Trophoblast cell (in vitro differentiated cells and primary cell): ENCODE results near the gene USP16.

Source experiments
- DNase-seq, 2 donors: peaks; one replicate each; pipeline ENCODE4 v3.0.0-alpha.2; 2016
- H2AFZ ChIP-seq: 2 replicates; pipeline ENCODE4 v1.6.1; 2013; ENCODE audit warnings: low read length, moderate library complexity, mild to moderate bottlenecking; ENCODE audit not compliant: insufficient read depth, poor library complexity
- H2AK5ac ChIP-seq: 2 replicates; pipeline ENCODE4 v1.6.1; 2013; ENCODE audit warnings: mild to moderate bottlenecking, low read length
- H2BK120ac ChIP-seq: 2 replicates; pipeline ENCODE4 v1.6.1; 2013; ENCODE audit warnings: low read length, mild to moderate bottlenecking, moderate library complexity; ENCODE audit not compliant: insufficient read depth, poor library complexity
- H2BK12ac ChIP-seq: 2 replicates; pipeline ENCODE4 v1.6.1; 2013; ENCODE audit warnings: mild to moderate bottlenecking, low read length, moderate library complexity
- H2BK5ac ChIP-seq: 2 replicates; pipeline ENCODE4 v1.6.1; 2013; ENCODE audit warnings: low read length, low read depth, moderate library complexity, mild to moderate bottlenecking; ENCODE audit not compliant: poor library complexity
- H3K14ac ChIP-seq: 2 replicates; pipeline ENCODE4 v1.6.1; 2013; ENCODE audit warnings: mild to moderate bottlenecking, low read length
- H3K18ac ChIP-seq: 2 replicates; pipeline ENCODE4 v1.6.1; 2013; ENCODE audit warnings: mild to moderate bottlenecking, low read length
- H3K23ac ChIP-seq: 2 replicates; pipeline ENCODE4 v1.6.1; 2013; ENCODE audit warnings: low read length
- H3K27ac ChIP-seq: 2 replicates; pipeline ENCODE4 v1.5.1; 2013; ENCODE audit warnings: low read depth, mild to moderate bottlenecking, inconsistent platforms, low read length, moderate library complexity
- H3K27me3 ChIP-seq: 2 replicates; pipeline ENCODE4 v1.6.1; 2013; ENCODE audit warnings: inconsistent platforms, mild to moderate bottlenecking, low read length, moderate library complexity; ENCODE audit not compliant: insufficient read depth
- H3K36me3 ChIP-seq, 2 experiments: 1 replicate in 1 of 2; 2 replicates in 1 of 2; pipeline ENCODE4 v1.6.1; 2013; ENCODE audit warnings: low read length in 2 of 2, mild to moderate bottlenecking in 2 of 2, moderate library complexity in 1 of 2; ENCODE audit not compliant: insufficient read depth in 2 of 2, control insufficient read depth in 1 of 2
- H3K4ac ChIP-seq: 2 replicates; pipeline ENCODE4 v1.6.1; 2013; ENCODE audit warnings: low read depth, mild to moderate bottlenecking, low read length, moderate library complexity
- H3K4me1 ChIP-seq, 2 experiments: 1 replicate in 1 of 2; 2 replicates in 1 of 2; pipeline ENCODE4 v1.6.1; 2013; ENCODE audit warnings: low read length in 2 of 2, mild to moderate bottlenecking in 2 of 2, moderate library complexity in 1 of 2; ENCODE audit not compliant: insufficient read depth in 2 of 2, control insufficient read depth in 1 of 2
- H3K4me2 ChIP-seq: 2 replicates; pipeline ENCODE4 v1.6.1; 2013; ENCODE audit warnings: inconsistent platforms, mild to moderate bottlenecking, low read length, moderate library complexity
- H3K4me3 ChIP-seq: 2 replicates; pipeline ENCODE4 v1.5.1; 2013; ENCODE audit warnings: mild to moderate bottlenecking, low read depth, low read length, inconsistent platforms
- H3K79me1 ChIP-seq: one replicate; pipeline ENCODE4 v1.6.1; 2013; ENCODE audit warnings: low read length
- H3K79me2 ChIP-seq: 2 replicates; pipeline ENCODE4 v1.6.1; 2013; ENCODE audit warnings: low read length, mild to moderate bottlenecking; ENCODE audit not compliant: control insufficient read depth, insufficient read depth, poor library complexity
- H3K9ac ChIP-seq: 2 replicates; pipeline ENCODE4 v1.6.1; 2013; ENCODE audit warnings: mild to moderate bottlenecking, low read length
- H3K9me3 ChIP-seq: 2 replicates; pipeline ENCODE4 v1.6.1; 2013; ENCODE audit warnings: low read depth, mild to moderate bottlenecking, control low read depth, inconsistent platforms, low read length; ENCODE audit not compliant: insufficient read depth
- H4K12ac ChIP-seq: 2 replicates; pipeline ENCODE4 v1.6.1; 2013; ENCODE audit warnings: low read depth, mild to moderate bottlenecking, low read length, moderate library complexity
- H4K8ac ChIP-seq: 2 replicates; pipeline ENCODE4 v1.6.1; 2013; ENCODE audit warnings: low read depth, mild to moderate bottlenecking, low read length, moderate library complexity
- H4K91ac ChIP-seq: one replicate; pipeline ENCODE4 v1.6.1; 2013; ENCODE audit warnings: low read depth, mild to moderate bottlenecking, low read length, moderate library complexity
- whole genome bisulfite sequencing: extraction: QIAGEN DNeasy Blood & Tissue Kit; methylation state at CpG from one replicate; pipeline ENCODE4 v1.1.7; 2013; ENCODE audit warnings: missing lambda C conversion rate; ENCODE audit not compliant: insufficient read length, insufficient coverage; ENCODE audit errors: extremely low coverage; 5-methylcytosine and 5-hydroxymethylcytosine counted together

The USP16 gene

DNA sequence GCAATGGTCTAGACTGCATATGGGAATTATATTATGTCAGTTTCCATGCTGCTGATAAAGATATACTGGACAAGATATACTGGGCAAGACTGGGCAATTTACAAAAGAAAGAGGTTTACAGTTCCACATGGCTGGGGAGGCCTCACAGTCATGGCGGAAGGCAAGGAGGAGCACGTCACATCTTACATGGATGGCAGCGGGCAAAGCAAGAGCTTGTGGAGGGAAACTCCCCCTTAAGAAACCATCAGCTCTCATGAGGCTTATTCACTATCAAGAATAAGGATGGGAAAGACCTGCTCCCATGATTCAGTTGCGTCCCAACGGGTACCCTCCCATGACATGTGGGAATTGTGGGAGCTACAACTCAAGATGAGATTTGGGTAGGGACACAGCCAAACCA lies 27.8 kb downstream of the USP16 start:
- H3K4ac ChIP-seq = no peak overlapping the region
- no peak overlapping the region for H3K9ac ChIP-seq
- no peak overlapping the region for H2BK120ac ChIP-seq
- H2AK5ac ChIP-seq = no peak overlapping the region
- H3K27ac ChIP-seq = no peak overlapping the region
- no CpG with 5 or more reads among the region's 5 CpGs for WGBS
- H3K4me1 ChIP-seq = no peaks in the 10 kb centered on the region
- no peak for DNase-seq
- peaks cover 12 to 42% of the 10 kb centered on the region in 2 experiments for H3K36me3 ChIP-seq
- H3K79me1 ChIP-seq = no peaks in the 10 kb centered on the region
- no peaks in the 10 kb centered on the region for H3K27me3 ChIP-seq
- H3K9me3 ChIP-seq = peaks cover 3% of the 10 kb centered on the region
- no peak overlapping the region for H4K12ac ChIP-seq
- H4K91ac ChIP-seq = no peak overlapping the region
- no peak overlapping the region for H3K18ac ChIP-seq
- no peak overlapping the region for H3K23ac ChIP-seq
- no peak overlapping the region for H4K8ac ChIP-seq
- no peak overlapping the region for H3K14ac ChIP-seq
- no peak overlapping the region for H3K4me2 ChIP-seq
- no peak overlapping the region for H2BK12ac ChIP-seq
- H2BK5ac ChIP-seq = no peak overlapping the region
- no peak overlapping the region for H3K4me3 ChIP-seq
- H2AFZ ChIP-seq = no peak overlapping the region
- no peaks in the 10 kb centered on the region for H3K79me2 ChIP-seq

DNA sequence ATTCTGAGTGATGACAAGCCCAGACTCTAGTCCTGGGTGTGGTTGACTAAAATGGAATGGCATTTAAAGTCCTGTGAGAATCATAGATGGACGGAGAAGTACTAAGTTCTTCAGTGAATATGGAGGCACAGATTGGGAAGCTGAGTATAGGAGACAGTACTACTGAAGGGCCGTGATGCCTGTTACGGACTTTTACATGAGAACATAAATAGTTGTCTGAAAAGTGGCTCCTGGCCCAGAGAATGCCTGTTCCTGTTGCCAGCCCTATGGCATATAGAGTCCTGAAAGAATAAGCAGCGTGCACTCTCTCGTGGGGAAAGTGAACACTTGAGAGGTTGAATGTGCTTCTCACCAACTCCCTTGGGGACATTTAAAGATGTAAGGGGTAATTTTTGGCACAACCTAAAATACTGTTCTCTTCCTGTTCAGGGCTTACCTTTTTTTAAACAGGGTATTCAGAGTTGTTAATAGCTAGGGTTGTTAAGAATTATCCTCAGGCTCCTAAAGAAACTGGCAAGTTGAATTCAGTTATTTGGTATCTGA lies 28.6 kb downstream of the USP16 start:
- Histone ChIP-seq H3K4me3 (no peak overlapping the region), H2BK120ac (no peak overlapping the region), H3K79me1 (no peaks in the 10 kb centered on the region), H3K79me2 (no peaks in the 10 kb centered on the region), H3K4me2 (no peak overlapping the region), H3K36me3 (peaks cover 17 to 43% of the 10 kb centered on the region in 2 experiments), H3K9me3 (peaks cover 3% of the 10 kb centered on the region), H3K4me1 (no peaks in the 10 kb centered on the region), H4K8ac (no peak overlapping the region), H2BK12ac (no peak overlapping the region), H2AK5ac (no peak overlapping the region), H4K12ac (no peak overlapping the region), H4K91ac (no peak overlapping the region), H3K4ac (no peak overlapping the region), H2BK5ac (no peak overlapping the region), H3K9ac (no peak overlapping the region), H3K18ac (no peak overlapping the region), H3K27me3 (no peaks in the 10 kb centered on the region), H3K23ac (no peak overlapping the region), H3K27ac (no peak overlapping the region), H2AFZ (no peak overlapping the region), H3K14ac (no peak overlapping the region)
- WGBS = no CpG with 5 or more reads among the region's 5 CpGs
- DNase-seq = no peak

DNA sequence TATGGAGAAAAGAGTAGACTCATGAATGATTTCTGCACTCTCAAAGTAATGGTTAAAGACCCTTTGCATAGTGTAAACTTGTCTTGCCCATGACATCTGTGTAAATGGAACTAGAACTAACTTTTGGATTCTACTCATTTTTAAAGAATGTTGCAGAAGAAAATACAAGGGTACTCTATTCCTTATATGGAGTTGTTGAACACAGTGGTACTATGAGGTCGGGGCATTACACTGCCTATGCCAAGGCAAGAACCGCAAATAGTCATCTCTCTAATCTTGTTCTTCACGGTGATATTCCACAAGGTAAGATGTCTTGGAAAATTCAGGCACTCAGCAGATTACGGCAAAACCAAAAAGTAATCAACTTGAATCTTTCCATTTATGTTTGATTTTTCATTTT lies 29.2 kb downstream of the USP16 start:
- Histone ChIP-seq H3K23ac (no peak overlapping the region), H2AK5ac (no peak overlapping the region), H3K36me3 (peaks cover 21 to 46% of the 10 kb centered on the region in 2 experiments), H3K27ac (no peak overlapping the region), H4K91ac (no peak overlapping the region), H3K4me1 (no peaks in the 10 kb centered on the region), H3K4me2 (no peak overlapping the region), H2BK12ac (no peak overlapping the region), H3K14ac (no peak overlapping the region), H3K79me1 (no peaks in the 10 kb centered on the region), H2BK5ac (no peak overlapping the region), H4K8ac (no peak overlapping the region), H3K18ac (no peak overlapping the region), H3K9ac (no peak overlapping the region), H4K12ac (no peak overlapping the region), H3K4ac (no peak overlapping the region), H3K4me3 (no peak overlapping the region), H2AFZ (no peak overlapping the region), H3K27me3 (no peaks in the 10 kb centered on the region), H3K79me2 (no peaks in the 10 kb centered on the region), H2BK120ac (no peak overlapping the region), H3K9me3 (peaks cover 3% of the 10 kb centered on the region)
- no peak for DNase-seq
- no CpG with 5 or more reads among the region's 4 CpGs for WGBS

DNA sequence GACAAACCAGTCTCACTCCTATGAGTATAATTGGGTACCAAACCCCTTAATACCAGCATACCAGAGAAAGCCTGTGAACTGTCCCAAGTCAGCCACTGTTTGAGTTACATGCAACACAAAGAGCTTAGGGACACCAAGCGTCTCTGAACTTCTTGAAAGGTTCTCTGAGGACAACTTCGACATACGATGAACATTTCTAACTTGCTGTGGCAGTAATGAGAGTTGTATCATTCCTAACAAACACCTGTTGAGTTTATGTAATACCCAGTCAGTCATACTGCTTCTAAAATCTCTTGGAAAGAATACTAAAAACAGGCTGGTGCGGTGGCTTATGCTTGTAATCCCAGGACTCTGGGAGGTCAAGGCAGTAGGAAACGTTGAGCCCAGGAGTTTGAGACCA lies 30.6 kb downstream of the USP16 start:
- Histone ChIP-seq H3K4me3 (no peak overlapping the region), H3K4me1 (no peaks in the 10 kb centered on the region), H2AFZ (no peak overlapping the region), H2BK5ac (no peak overlapping the region), H3K9me3 (peaks cover 3% of the 10 kb centered on the region), H3K27ac (no peak overlapping the region), H3K79me2 (no peaks in the 10 kb centered on the region), H3K4me2 (no peak overlapping the region), H3K36me3 (peaks cover 24 to 46% of the 10 kb centered on the region in 2 experiments), H4K12ac (no peak overlapping the region), H2BK120ac (no peak overlapping the region), H3K27me3 (no peaks in the 10 kb centered on the region), H2AK5ac (no peak overlapping the region), H4K91ac (no peak overlapping the region), H4K8ac (no peak overlapping the region), H3K79me1 (no peaks in the 10 kb centered on the region), H2BK12ac (no peak overlapping the region), H3K9ac (no peak overlapping the region), H3K18ac (no peak overlapping the region), H3K23ac (no peak overlapping the region), H3K14ac (no peak overlapping the region), H3K4ac (no peak overlapping the region)
- no peak for DNase-seq
- WGBS = no CpG with 5 or more reads among the region's 5 CpGs
